Erythroblast (primary cell): ENCODE data around the gene OR52D1.

Experiments
- GATA1 ChIP-seq: IDR thresholded peaks from 2 replicates; pipeline ENCODE4 v1.6.1; 2011; ENCODE audit warnings: low read depth, mild to moderate bottlenecking, control low read depth, low read length, moderate library complexity
- POLR2A ChIP-seq: IDR thresholded peaks from 2 replicates; pipeline ENCODE4 v1.6.1; 2011; ENCODE audit warnings: mild to moderate bottlenecking, low read length

DNA sequence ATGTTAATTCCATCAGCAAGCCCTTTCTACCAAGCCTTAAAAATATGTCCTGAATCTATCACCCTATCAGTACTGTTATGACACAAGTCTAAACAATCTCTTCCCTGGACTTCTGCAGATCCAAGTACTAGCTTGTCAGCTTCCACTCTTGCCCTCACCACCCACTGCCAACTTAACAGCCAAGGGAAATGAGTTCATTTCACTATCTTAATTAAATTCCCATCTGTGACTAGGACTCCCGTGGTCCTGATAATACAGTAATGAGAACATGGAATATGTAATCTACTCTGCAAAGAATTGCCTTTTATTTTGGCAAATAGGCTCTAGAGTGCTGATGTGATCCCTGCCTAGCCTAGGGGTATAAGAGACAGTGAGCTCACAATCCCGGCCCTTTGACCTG lies 11.2 kb downstream of the OR52D1 start:
- no peak for TF ChIP-seq POLR2A
- no peak for TF ChIP-seq GATA1
